ENCODE results near the gene PLOD2. TPM values are rescaled to one million over a fixed set of nuclear protein-coding genes. Genes with fewer than 3 reads are reported as not detected.
A peak's percentile ranks its signal among the peaks of the same experiment; 100 is the strongest.

PLOD2 gene
- total RNA-seq, 1 donor from 2014 or later: 38.5 TPM

- DNase-seq (ENCODE audit: low read depth): no peak
- Histone ChIP-seq H3K36me3 (ENCODE audit: control insufficient read depth, insufficient read depth, low read length) (no peaks in the 10 kb centered on the region), H3K4me3 (ENCODE audit: low read depth, low read length) (no peak overlapping the region), H3K27me3 (ENCODE audit: control insufficient read depth, insufficient read depth, low read length) (no peaks in the 10 kb centered on the region)
- no peak for TF ChIP-seq CTCF (IDR thresholded peaks at IDR 0.05; ENCODE audit: insufficient read depth, low read length, poor library complexity, severe bottlenecking)
Measured at GRCh38 chr3:146128939-146129338, 32.0 kb downstream of the PLOD2 start.

- no peaks in the 10 kb centered on the region for H3K36me3 ChIP-seq (ENCODE audit: control insufficient read depth, insufficient read depth, low read length)
- H3K27me3 ChIP-seq (ENCODE audit: control insufficient read depth, insufficient read depth, low read length): no peaks in the 10 kb centered on the region
- TF ChIP-seq CTCF (IDR thresholded peaks at IDR 0.05; ENCODE audit: insufficient read depth, low read length, poor library complexity, severe bottlenecking): no peak
- H3K4me3 ChIP-seq (ENCODE audit: low read depth, low read length): no peak overlapping the region
- DNase-seq (ENCODE audit: low read depth): no peak
Measured at GRCh38 chr3:146128179-146128578, 32.8 kb downstream of the PLOD2 start.

- DNase-seq (ENCODE audit: low read depth): peak; percentile 82
- Histone ChIP-seq H3K27me3 (ENCODE audit: control insufficient read depth, insufficient read depth, low read length) (no peaks in the 10 kb centered on the region), H3K4me3 (ENCODE audit: low read depth, low read length) (no peak overlapping the region), H3K36me3 (ENCODE audit: control insufficient read depth, insufficient read depth, low read length) (no peaks in the 10 kb centered on the region)
- TF ChIP-seq CTCF (IDR thresholded peaks at IDR 0.05; ENCODE audit: insufficient read depth, low read length, poor library complexity, severe bottlenecking): no peak
Measured at GRCh38 chr3:146125951-146126350, 35.0 kb downstream of the PLOD2 start.

- Histone ChIP-seq H3K36me3 (ENCODE audit: control insufficient read depth, insufficient read depth, low read length) (no peaks in the 10 kb centered on the region), H3K27me3 (ENCODE audit: control insufficient read depth, insufficient read depth, low read length) (no peaks in the 10 kb centered on the region), H3K4me3 (ENCODE audit: low read depth, low read length) (no peak overlapping the region)
- no peak for TF ChIP-seq CTCF (IDR thresholded peaks at IDR 0.05; ENCODE audit: insufficient read depth, low read length, poor library complexity, severe bottlenecking)
- DNase-seq (ENCODE audit: low read depth): no peak
Measured at GRCh38 chr3:146124126-146124801, 36.7 kb downstream of the PLOD2 start.

- DNase-seq (ENCODE audit: low read depth): peak; percentile 70
- H3K27me3 ChIP-seq (ENCODE audit: control insufficient read depth, insufficient read depth, low read length): no peaks in the 10 kb centered on the region
- TF ChIP-seq CTCF (IDR thresholded peaks at IDR 0.05; ENCODE audit: insufficient read depth, low read length, poor library complexity, severe bottlenecking): no peak
- no peak overlapping the region for H3K4me3 ChIP-seq (ENCODE audit: low read depth, low read length)
- H3K36me3 ChIP-seq (ENCODE audit: control insufficient read depth, insufficient read depth, low read length): no peaks in the 10 kb centered on the region
Measured at GRCh38 chr3:146117406-146118285, 43.3 kb downstream of the PLOD2 start.
